ENCODE results near the gene LDLRAD2.

LDLRAD2 gene

DNA sequence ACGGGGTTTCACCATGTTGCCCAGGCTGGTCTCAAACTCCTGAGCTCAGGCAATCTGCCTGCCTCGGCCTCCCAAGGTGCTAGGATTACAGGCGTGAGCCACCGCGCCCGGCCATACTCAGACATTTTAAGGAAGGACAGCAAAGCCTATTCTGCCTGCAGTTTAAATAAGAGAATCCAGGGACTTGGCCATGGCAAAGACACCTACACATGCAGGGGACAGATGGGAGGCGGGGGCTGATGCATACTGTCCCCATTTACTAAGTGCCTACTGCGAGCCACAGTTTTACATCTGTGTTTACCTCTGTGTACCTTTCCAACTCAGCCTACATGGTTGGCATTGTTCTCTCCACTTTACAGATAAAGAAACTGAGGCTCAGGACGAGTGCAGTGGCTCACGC is 25.4 kb downstream of the LDLRAD2 start:
- no peak for DNase-seq
- in situ Hi-C loops (cut with MboI; ENCODE audit: low pct_unique_long_range_greater_than_20kb, low sequenced_read_pairs): no loop called here

DNA sequence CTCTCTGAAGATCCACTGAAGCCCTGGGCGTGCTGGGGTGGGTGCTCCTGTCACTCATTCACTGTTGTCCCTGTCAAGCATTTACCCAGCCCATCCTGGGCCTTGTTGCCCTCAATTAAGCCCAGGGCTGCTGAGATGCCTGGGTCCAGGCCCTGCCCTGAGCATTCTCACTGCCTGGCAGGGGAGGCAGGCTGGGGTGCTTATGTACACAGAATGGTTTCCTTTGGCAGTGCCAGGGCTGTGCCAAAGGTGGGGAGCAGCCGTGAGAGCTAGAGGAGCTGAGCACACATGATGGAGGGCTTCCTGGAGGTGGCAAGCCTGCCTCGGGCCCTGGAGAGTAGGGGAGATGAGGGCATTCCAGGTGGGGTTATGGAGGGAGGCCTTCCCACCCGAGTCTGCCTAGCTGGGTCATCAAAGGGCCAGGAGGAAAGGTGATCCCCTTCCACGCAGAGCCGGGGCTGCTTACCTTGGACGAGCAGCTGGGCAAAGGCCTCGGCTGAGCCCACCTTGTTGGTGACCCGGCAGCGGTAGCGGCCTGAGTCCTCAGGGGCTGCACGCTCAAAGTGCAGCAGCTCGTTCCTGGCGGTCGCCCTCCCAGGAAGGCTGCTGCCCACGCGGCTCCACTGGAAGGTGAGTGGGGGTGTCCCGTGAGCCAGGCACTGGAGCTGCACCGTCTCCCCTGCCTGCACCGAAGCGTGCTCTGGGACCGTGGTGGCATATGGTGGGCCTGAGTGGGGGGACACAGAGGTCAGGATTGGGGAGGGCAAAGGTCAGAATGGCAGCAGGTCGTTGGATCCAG is 26.5 kb downstream of the LDLRAD2 start:
- in situ Hi-C loops (cut with MboI; ENCODE audit: low pct_unique_long_range_greater_than_20kb, low sequenced_read_pairs): no loop called here
- no peak for DNase-seq

DNA sequence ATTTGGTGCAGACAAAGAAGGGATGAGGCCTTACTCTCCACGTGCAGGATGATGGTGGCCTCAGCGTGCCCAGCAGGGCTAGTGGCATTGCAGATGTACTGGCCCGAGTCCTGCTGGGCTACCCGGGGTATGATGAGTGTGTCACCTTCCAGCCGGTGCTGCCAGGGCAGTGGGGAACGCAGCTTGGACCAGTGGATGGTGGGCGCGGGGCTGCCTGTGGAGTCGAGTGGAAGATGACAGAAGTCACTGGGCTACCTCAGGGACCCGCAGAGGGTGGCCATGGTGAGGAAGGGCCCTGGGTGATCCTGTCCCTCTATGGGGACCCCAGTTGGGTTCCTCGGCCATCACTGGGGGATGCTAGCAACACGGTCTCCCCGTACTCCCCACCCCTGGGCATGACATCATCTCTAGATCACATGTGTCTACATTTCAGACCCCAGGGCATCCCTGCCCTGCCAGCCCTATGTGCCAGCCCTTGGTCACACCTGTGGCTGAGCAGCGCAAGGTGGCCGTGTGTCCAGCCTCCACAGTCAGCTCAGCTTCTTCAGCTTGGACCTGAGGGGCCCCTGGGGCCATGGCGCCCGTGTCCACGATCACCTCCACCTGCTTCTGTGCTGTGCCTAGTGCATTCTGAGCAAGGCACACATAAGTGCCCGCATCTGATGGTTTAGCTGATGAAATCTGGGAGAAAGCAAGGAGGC is 27.4 kb downstream of the LDLRAD2 start:
- in situ Hi-C loops (cut with MboI; ENCODE audit: low pct_unique_long_range_greater_than_20kb, low sequenced_read_pairs): no loop called here
- no peak for DNase-seq

DNA sequence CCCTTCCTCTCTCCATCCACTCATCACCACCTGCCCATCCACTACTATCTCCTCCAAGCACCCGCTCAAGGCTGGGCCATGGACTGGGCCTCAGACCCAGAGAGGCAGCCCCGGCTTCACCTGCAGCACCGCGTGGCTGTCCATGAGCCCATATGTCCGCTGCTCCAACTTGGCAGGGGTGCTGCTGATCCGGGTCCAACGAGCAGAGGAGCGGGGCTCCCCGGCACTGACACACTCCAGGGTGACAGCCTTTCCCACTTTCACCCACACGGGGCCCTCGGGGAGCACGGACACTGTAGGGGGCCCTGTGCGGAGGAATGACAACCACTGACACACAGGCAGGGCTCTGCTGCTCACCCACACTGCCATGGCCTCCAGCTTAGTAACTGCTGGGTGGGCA is 28.9 kb downstream of the LDLRAD2 start:
- no peak for DNase-seq
- in situ Hi-C loops (cut with MboI; ENCODE audit: low pct_unique_long_range_greater_than_20kb, low sequenced_read_pairs): no loop called here

DNA sequence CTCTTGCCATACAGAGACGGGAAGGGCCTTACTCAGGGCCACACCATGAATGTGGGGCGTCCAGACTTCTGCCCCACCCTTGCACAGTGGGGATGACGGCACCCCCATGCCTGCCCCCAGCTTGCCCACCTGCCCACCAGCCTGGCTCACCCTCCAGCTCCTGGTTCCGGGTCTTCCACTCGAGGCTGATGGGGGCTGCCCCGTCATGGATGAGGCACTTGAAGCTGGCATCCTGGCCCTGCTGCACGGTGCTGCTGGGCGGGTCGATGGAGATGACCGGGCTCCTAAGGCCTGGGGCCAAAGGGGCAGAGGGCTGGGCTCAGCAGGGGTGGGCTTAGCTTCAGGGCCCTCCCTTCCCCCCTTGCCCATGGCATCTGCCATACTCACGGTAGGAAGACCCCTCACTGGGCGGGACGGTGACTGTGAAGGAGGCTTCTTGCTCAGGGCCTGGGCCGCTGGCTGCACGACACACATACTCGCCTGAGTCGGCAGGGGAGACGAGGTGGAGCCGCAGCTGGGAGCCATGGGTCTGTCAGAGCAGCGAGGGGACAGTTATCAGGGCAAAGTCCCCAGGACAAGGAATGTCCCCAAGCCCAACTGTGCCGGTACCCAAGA is 29.9 kb downstream of the LDLRAD2 start:
- in situ Hi-C loops (cut with MboI; ENCODE audit: low pct_unique_long_range_greater_than_20kb, low sequenced_read_pairs): no loop called here
- no peak for DNase-seq

DNA sequence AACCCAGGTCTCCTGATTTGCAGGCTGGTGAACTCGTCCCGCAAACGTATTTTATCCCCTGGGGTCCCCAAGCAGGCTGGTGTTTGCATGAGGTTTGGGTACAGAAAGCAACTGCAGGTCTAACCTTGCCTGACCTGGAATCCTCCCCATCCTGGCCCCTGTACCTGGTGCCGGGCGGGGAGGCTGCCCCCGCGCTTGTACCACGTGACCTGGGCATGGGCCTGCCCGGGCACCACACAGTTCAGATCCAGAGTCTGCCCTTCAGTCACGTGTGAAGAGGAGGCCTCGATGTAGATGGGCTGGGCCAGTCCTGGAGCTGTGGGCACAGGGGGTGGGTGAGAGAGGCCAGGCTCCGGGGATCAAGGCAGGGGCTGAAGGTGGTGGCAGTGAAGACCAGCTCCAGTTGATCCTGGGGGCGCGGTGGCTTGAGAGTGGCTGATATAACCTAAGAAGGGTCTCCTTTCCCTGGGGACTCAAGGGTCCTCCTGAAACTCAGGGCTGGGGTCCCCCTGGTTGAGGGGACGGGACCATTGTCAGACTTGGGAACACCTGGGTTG is 30.6 kb downstream of the LDLRAD2 start:
- DNase-seq: no peak
- in situ Hi-C loops (cut with MboI; ENCODE audit: low pct_unique_long_range_greater_than_20kb, low sequenced_read_pairs): no loop called here

DNA sequence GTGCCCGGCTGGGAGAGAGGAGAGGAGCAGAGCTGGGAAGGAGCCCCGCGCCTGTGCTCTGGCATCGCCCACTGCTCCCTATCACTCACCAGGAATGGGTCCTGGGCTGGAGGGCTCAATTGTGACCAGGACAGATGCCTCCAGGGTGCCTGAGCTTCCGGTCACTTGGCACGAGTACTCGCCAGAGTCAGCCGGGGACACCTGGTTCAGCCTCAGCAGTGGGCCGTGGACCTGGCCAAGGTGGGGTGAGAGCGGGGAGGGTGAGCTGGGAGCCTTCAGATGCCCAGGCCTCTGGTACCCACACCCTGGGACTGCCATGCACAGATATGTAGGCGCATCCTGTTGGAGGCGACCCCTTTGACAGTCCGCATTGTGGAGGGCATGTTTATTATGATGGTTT is 31.1 kb downstream of the LDLRAD2 start:
- in situ Hi-C loops (cut with MboI; ENCODE audit: low pct_unique_long_range_greater_than_20kb, low sequenced_read_pairs): no loop called here
- DNase-seq: no peak

DNA sequence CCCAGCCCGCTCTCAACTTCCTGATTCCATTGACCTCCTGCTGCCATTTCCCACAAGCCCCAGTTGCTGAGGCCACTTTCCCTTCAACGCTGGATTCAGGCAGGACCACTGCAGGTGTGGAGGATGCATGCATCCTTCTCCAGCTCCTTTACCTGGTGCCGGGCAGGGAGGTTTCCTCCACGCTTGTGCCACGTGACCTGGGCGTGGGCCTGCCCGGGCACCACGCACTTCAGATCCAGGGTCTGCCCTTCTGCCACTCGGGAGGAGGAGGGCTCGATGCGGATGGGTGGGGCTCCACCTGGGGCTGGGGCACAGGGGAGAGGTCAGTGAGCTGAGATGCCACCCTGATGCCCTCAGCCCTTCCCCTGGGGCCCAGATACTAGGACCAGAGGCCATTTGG is 31.9 kb downstream of the LDLRAD2 start:
- in situ Hi-C loops (cut with MboI; ENCODE audit: low pct_unique_long_range_greater_than_20kb, low sequenced_read_pairs): no loop called here
- DNase-seq: no peak

DNA sequence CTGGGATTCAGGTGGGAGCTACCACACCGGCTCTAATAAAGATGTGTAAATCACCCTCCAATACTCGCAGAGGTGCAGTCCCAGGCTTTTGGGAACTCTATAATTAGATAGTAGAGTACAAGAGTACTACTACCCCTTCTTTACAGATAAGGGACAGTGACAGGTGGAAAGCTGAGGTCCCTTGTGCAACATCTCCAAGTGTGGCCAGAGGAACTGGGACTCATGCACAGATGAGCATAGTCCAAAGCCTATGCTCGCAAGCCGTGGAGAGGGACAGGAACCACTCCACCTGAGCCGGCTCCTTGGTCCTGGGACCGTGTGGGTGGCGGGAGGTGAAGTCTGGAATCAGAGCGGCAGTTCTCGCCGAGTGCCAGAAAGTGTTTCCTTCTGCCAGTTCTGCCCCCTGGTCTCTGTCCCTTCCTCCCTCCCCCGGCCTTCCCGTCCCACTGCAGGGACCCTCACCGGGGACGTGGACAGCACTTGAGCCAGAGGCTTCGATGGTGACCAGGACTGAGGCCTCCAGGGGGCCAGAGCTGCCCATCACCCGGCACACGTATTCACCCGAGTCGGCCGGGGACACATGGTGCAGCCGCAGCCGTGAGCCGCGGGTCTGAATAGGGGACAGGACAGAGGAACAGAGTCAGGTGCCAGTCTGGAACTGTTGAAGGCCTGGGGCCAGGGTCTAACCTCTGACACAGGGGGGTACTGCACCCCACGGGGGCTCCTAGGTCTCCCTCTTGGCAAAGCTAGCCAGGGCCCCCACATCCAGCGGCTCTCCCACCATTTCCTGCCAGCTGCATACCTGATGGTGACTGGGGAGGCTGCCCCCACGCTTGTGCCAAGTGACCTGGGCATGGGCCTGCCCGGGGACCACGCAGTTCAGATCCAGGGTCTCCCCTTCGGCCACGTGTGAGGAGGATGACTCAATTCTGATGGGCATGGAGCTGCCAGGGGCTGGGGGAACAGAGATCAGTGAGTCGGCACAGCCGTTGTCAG is 33.9 kb downstream of the LDLRAD2 start:
- in situ Hi-C loops (cut with MboI; ENCODE audit: low pct_unique_long_range_greater_than_20kb, low sequenced_read_pairs): no loop called here
- DNase-seq: no peak

DNA sequence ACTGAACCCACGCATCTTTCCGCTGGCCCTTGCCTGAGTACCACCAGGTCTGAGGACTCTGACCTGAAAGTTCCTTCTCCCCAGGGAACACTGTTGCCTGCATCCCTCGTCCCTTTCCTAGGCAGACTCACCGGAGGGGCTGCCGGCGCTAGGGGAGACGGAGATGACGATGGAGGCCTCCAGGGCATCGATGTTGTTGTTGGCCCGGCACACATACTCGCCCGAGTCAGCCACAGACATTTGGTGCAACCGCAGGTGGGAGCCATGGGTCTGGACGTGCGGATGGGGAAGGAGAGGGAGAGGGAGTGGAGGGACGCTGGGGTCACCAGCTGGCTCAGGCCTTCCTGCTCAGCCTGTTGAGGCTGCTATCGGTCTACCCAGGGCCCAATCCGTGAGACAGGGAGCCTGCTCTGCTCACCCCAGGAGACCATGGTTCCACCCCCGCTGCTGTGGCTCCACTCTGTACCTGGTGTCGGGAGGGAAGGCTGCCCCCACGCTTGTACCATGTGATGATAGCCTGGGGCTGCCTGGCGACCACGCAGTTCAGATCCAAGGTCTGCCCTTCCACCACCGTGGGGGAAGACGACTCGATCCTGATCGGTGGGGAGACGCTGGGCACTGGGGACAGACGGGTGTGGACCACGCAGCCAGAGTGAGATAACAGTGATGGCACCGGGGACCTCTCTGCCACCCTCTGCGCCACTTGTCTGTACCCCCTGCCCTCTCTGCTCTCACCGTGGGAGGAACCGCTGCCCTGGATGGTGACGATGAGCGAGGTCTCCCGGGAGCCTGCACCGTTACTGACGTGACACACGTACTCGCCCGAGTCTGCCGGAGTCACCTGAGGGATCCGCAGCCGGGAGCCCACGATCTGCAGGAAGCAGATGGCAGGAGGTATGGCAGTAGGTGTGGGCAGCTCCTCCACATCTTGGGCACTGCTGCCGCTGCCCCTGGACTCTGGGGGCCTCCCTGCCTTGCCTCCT is 35.4 kb downstream of the LDLRAD2 start:
- DNase-seq: no peak
- in situ Hi-C loops (cut with MboI; ENCODE audit: low pct_unique_long_range_greater_than_20kb, low sequenced_read_pairs): no loop called here

DNA sequence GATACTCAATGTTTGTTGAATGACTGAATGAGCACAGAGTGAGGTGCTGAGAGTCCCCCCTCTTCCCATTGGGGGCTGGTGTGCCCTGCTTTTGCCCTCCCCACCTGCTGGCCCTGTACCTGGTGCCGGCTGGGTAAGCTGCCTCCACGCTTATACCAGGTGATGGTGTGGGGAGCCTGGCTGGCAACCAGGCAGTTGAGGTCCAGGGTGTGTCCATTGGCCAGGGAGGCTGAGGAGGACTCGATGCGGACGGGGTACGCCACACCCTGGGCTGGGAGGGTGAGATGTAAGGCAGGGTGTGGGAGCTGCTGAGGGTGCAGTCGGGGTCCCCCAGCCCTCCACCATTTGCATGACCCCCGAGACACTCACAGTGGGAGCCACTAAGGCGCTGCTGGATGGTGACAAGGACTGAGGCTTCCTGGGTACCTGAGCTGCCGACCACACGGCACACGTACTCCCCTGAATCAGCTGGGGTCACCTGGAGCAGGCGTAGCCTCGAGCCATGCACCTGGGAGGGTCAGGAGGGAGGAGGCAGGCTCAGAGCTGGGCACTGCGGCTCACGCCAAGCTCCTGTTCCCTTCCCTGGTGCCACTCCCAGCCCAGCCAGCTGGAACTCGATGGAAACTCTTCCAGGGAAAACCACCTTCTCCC is 36.6 kb downstream of the LDLRAD2 start:
- DNase-seq: no peak
- in situ Hi-C loops (cut with MboI; ENCODE audit: low pct_unique_long_range_greater_than_20kb, low sequenced_read_pairs): no loop called here

DNA sequence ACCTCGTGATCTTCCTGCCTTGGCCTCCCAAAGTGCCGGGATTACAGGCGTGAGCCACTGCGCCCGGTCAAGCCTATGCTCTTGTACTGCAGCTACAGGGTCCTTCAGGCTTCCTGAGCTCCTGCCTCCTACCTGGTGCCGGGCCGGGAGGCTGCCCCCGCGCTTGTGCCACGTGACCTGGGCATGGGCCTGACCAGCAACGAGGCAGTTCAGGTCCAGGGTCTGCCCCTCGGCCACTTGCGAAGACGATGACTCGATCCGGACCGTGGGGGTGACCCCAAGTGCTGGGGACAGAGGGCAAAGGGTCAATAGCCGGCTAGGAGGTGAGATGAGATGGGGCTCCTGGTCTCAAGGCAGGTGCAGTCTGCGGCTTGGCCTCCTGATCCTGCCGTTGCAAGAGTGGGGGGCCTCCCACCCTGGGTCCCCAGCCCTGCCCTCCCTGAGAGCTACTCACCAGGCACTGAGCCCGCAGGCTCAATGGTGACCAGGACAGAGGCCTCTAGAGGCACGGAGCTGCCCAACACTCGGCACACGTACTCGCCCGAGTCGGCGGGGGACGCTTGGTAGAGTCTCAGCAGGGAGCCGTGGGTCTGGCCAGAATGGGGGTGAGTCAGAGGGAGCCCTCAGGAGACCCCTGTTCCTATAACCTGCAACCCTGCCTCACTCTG is 38.0 kb downstream of the LDLRAD2 start:
- DNase-seq: no peak
- in situ Hi-C loops (cut with MboI; ENCODE audit: low pct_unique_long_range_greater_than_20kb, low sequenced_read_pairs): no loop called here

DNA sequence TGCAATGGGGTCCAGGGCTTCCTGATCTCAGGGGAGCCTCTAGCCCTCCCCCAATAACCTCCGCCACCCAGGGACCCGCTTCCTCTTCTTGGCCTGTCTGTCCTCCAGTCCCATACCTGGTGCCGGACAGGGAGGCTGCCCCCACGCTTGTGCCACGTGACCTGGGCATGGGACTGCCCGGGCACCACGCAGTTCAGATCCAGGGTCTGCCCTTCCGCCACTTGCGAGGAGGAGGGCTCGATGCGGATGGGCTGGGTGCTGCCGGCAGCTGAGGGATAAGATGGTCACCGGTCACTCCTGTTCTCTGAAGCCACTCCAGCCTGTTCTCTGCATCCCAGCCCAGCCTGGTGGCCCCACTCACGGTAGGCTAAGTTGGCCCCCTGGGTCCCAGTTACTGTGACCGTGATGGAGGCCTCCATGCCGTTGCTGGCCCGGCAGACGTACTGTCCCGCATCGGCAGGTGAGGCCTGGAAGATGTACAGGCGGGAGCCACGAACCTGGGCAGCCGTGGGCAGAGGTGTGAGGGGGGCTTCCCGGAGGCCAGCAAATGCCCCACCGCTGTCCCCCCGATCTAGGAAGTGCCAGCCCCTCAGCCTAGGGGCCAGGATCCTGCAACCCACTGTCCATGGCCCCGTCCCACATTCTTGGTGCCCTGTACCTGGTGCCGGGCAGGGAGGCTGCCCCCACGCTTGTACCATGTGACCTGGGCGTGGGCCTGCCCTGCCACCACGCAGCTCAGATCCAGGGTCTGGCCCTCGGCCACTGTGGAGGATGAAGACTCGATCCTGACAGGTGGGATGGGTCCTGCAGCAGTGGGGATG is 39.6 kb downstream of the LDLRAD2 start:
- no peak for DNase-seq
- in situ Hi-C loops (cut with MboI; ENCODE audit: low pct_unique_long_range_greater_than_20kb, low sequenced_read_pairs): no loop called here

DNA sequence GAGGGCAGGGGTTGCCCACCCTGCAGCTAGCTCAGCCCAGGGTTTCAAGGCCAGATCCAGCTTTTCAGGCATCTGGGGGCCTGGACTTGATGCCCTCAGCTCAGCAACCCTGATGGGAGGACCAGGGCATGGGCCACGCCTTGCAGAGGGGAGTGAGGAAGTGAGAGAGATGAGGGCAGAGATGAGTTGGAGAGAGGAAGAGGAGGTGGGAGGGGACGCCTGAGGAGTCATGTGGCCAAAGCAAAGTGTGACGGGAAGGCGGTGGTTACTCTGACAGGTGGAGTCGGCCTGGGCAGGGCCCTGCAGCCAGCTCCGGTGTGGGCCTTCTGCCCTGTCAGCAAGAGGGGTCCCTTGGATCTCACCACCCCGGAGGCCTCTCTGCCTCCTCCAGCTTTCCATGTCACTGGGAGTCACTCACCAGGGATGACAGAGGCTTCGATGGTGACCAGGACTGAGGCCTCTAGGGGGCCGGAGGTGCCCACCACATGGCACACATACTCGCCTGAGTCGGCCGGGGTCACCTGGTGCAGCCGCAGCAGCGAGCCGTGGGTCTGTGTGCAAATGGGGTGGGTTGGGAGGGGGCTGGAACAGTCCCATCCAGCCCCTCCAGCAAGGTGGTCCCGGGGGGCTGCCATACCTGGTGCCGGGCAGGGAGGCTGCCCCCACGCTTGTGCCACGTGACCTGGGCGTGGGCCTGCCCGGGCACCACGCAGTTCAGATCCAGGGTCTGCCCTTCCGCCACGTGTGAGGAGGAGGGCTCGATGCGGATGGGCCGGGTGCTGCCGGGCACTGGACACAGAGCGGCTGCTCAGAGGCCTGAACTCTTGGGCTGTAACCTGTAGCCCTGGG is 40.4 kb downstream of the LDLRAD2 start:
- in situ Hi-C loops (cut with MboI; ENCODE audit: low pct_unique_long_range_greater_than_20kb, low sequenced_read_pairs): no loop called here
- no peak for DNase-seq

DNA sequence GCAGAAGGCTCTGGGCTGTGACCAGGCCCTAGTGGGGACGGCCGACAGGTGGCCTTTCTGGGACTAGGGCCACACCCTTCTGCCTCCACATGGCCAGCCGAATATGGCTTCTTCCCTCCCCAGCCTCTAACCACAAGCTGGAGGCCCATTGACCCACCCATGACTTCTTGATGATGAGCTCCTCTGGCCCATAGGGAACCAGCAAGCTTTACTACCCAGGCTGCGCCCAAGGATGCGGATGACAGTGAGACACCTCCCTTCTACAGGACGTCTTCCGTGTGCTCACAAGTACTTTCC is 41.0 kb downstream of the LDLRAD2 start:
- in situ Hi-C loops (cut with MboI; ENCODE audit: low pct_unique_long_range_greater_than_20kb, low sequenced_read_pairs): no loop called here
- no peak for DNase-seq

Data from KBM-7 (cell line).